HepG2 (cell line): Measurements from ENCODE around the gene CENATAC. TPM values are rescaled to one million over a fixed set of nuclear protein-coding genes. Genes with fewer than 3 reads are reported as not detected.

Source experiments
- BRF2 ChIP-seq: sonication (generic); formaldehyde crosslinking; IDR thresholded peaks from 2 replicates; pipeline ENCODE4 v1.8.1; 2022; ENCODE audit warnings: mild to moderate bottlenecking, missing genetic modification reagents
- DMTF1 ChIP-seq: sonication (generic); formaldehyde crosslinking; IDR thresholded peaks from 2 replicates; pipeline ENCODE4 v1.4.0; 2020; ENCODE audit warnings: mild to moderate bottlenecking, missing genetic modification reagents
- GLMP ChIP-seq: sonication (generic); formaldehyde crosslinking; IDR thresholded peaks from 2 replicates; pipeline ENCODE4 v1.9.0; 2021; ENCODE audit warnings: missing genetic modification reagents, mild to moderate bottlenecking, borderline replicate concordance
- IRF1 ChIP-seq: sonication (generic); formaldehyde crosslinking; IDR thresholded peaks from 2 replicates; pipeline ENCODE4 v1.4.0; 2020; ENCODE audit warnings: low read depth, mild to moderate bottlenecking, missing genetic modification reagents
- KMT2A ChIP-seq: sonication (generic); formaldehyde crosslinking; IDR thresholded peaks from 2 replicates; pipeline ENCODE4 v1.4.0; 2020; ENCODE audit warnings: missing genetic modification reagents
- MAFF ChIP-seq: IDR thresholded peaks from 2 replicates; pipeline ENCODE4 v1.6.1; 2011; ENCODE audit warnings: low read depth, low read length, improper control_type of control experiment
- MAX ChIP-seq: IDR thresholded peaks from 2 replicates; pipeline ENCODE4 v1.6.1; 2012; ENCODE audit warnings: inconsistent platforms
- PRDM10 ChIP-seq: sonication (generic); formaldehyde crosslinking; IDR thresholded peaks from 2 replicates; pipeline ENCODE4 v1.4.0; 2020; ENCODE audit warnings: low read depth, missing genetic modification reagents
- RAD51 ChIP-seq: fragments of 450-650 bp; IDR thresholded peaks from 2 replicates; pipeline ENCODE4 v1.6.1; 2016; ENCODE audit warnings: borderline replicate concordance
- SAP130 ChIP-seq: IDR thresholded peaks from 2 replicates; pipeline ENCODE4 v1.6.1; 2016; ENCODE audit warnings: low read depth
- SATB2 ChIP-seq: sonication (generic); formaldehyde crosslinking; IDR thresholded peaks from 2 replicates; pipeline ENCODE4 v1.5.0; 2020; ENCODE audit warnings: missing genetic modification reagents
- TP53 ChIP-seq: sonication (generic); formaldehyde crosslinking; conservative IDR thresholded peaks from 2 replicates; pipeline ENCODE4 v1.4.0; 2020; ENCODE audit warnings: missing genetic modification reagents
- ZGPAT ChIP-seq: IDR thresholded peaks from 2 replicates; pipeline ENCODE4 v1.6.1; 2016; ENCODE audit warnings: mild to moderate bottlenecking
- ZNF446 ChIP-seq: sonication (generic); formaldehyde crosslinking; IDR thresholded peaks from 2 replicates; pipeline ENCODE4 v1.5.0; 2020; ENCODE audit warnings: mild to moderate bottlenecking, missing genetic modification reagents
- ZNF614 ChIP-seq: IDR thresholded peaks from 2 replicates; pipeline ENCODE4 v1.6.1; 2018; ENCODE audit warnings: missing biosample characterization, missing genetic modification reagents, inconsistent platforms, borderline replicate concordance
- ZNF746 ChIP-seq: sonication (generic); formaldehyde crosslinking; IDR thresholded peaks from 2 replicates; pipeline ENCODE4 v1.8.0; 2022; ENCODE audit warnings: mild to moderate bottlenecking, missing genetic modification reagents
- polyA plus RNA-seq, 8 experiments: library from polyadenylated mRNA; depleted of rRNA in 3 of 8; stranded (reverse) in 7 of 8; unstranded in 1 of 8; fragments of >200 nt; fragmentation: Illumina TruSeq in 4 of 8; extraction: Trizol in 4 of 8; gene quantifications; 2 replicates each; pipeline versions ENCODE4 v1.2.1 to v1.2.3, GENCODE V29; 2011 to 2016; ENCODE audit warnings: low read depth in 4 of 8, missing spikeins in 1 of 8, mixed read lengths in 1 of 8; ENCODE audit not compliant: insufficient read depth in 1 of 8
- total RNA-seq, 5 experiments: library from RNA; depleted of rRNA; stranded (reverse); fragments of >200 nt; fragmentation: Illumina TruSeq; extraction: Trizol; gene quantifications; 2 replicates each; pipeline ENCODE4 v1.2.3, GENCODE V29; 2016; ENCODE audit warnings: low read depth in 1 of 5

CENATAC gene
- total and polyA plus RNA-seq, 2 of the 13 experiments (the other 11 are each of a cell fraction or from before 2014, with no cell fraction given) = 21.7 to 25.0 TPM

- TF ChIP-seq ZNF614 (CRISPR knock-in tag) (no peak), ZGPAT (CRISPR knock-in tag) (peak; percentile 36; the same call in 1 of the 2 replicates), MAX (no peak), RAD51 (no peak), PRDM10 (CRISPR knock-in tag) (no peak), ZNF446 (no peak), MAFF (no peak), DMTF1 (no peak), GLMP (CRISPR knock-in tag) (no peak), BRF2 (CRISPR knock-in tag) (no peak), IRF1 (no peak), SAP130 (CRISPR knock-in tag) (peak; percentile 68), KMT2A (CRISPR knock-in tag) (no peak), SATB2 (CRISPR knock-in tag) (no peak), ZNF746 (0 out of 2 replicates have a peak, but pooled peaks have one; percentile 43), TP53 (CRISPR knock-in tag) (no peak)
Observed at GRCh38 chr11:119026970-119027369, 29.0 kb downstream of the CENATAC start (continued).
